NT2/D1 (cell line): Measurements from ENCODE around the gene IQSEC3.
A peak's percentile ranks its signal among the peaks of the same experiment; 100 is the strongest.

ENCODE experiments used
- DNase-seq: peaks from one replicate; pipeline ENCODE4 v3.0.0-alpha.2; 2011; ENCODE audit warnings: low read depth, low spot score
- H3K27me3 ChIP-seq: 2 replicates; pipeline ENCODE4 v1.6.0; 2011; ENCODE audit warnings: mild to moderate bottlenecking; ENCODE audit not compliant: insufficient read length, insufficient read depth
- H3K36me3 ChIP-seq: 2 replicates; pipeline ENCODE4 v1.6.1; 2011; ENCODE audit warnings: mild to moderate bottlenecking, low read length, mixed read lengths; ENCODE audit not compliant: insufficient read depth, insufficient read length
- H3K4me1 ChIP-seq: 2 replicates; pipeline ENCODE4 v1.5.1; 2011; ENCODE audit not compliant: insufficient read depth, insufficient read length
- H3K4me3 ChIP-seq: 2 replicates; pipeline ENCODE4 v1.5.1; 2011; ENCODE audit warnings: low read depth; ENCODE audit not compliant: insufficient read length
- H3K9ac ChIP-seq: 2 replicates; pipeline ENCODE4 v1.6.0; 2011; ENCODE audit warnings: low read depth; ENCODE audit not compliant: insufficient read length
- H3K9me3 ChIP-seq: 2 replicates; pipeline ENCODE4 v1.5.1; 2011; ENCODE audit warnings: mild to moderate bottlenecking, low read length; ENCODE audit not compliant: insufficient read depth
- SUZ12 ChIP-seq: IDR thresholded peaks from 2 replicates; pipeline ENCODE4 v1.6.1; 2011; ENCODE audit not compliant: insufficient read length, insufficient read depth; ENCODE audit errors: extremely low read depth
- YY1 ChIP-seq: IDR thresholded peaks from 2 replicates; pipeline ENCODE4 v1.6.1; 2011; ENCODE audit not compliant: insufficient read length, insufficient read depth
- ZNF274 ChIP-seq: IDR thresholded peaks from 2 replicates; pipeline ENCODE4 v1.6.1; 2011; ENCODE audit warnings: mild to moderate bottlenecking, low read depth, low read length

The IQSEC3 gene

DNA sequence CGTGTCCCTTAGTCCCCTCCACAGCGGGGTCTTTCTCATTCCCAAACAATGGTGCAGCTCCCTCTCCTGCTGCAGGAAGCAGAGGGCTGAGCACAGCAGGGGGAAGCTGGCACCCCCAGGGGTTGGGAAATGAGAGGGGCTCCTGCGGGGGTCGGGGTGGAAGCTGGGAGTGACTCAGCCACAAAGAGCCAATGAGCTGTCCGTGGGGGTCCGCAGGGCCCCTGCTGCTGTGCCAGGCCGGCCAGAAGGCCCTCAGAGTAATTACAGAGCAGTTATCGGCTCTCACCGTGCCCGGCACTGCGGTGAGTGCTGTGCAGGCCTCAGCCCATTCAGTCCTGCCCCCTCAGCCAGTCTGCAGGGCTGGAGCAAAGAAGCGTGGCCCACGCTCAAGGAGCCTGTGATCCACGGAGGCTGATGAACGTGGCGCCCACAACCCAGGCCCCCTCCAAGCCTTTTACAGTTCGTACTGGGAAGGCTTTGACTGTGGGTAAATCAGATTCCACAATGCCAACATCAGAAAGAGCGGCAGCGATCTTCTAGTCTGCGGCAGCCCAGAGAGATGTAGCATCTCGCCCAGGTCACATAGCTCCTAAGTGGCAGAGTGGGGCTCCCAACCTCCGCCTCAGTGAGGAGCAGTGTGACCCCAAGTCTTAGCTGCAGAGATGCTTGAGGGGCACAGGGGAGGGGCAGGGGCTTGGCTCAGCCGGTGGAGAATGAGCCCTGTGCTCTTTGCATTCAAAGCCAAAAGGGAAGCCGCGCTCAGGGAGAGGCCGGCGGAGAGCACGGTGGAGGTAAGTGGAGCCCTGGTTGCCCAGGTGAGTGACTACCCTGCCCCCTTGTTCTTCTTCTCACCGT is 104.0 kb downstream of the IQSEC3 start:
- no peak for DNase-seq
- H3K9ac ChIP-seq = no peak overlapping the region
- peaks cover 74% of the 10 kb centered on the region for H3K4me1 ChIP-seq
- no peaks in the 10 kb centered on the region for H3K27me3 ChIP-seq
- H3K4me3 ChIP-seq = no peak overlapping the region
- no peaks in the 10 kb centered on the region for H3K36me3 ChIP-seq
- H3K9me3 ChIP-seq = no peaks in the 10 kb centered on the region
- TF ChIP-seq YY1 (no peak), SUZ12 (no peak), ZNF274 (no peak)

DNA sequence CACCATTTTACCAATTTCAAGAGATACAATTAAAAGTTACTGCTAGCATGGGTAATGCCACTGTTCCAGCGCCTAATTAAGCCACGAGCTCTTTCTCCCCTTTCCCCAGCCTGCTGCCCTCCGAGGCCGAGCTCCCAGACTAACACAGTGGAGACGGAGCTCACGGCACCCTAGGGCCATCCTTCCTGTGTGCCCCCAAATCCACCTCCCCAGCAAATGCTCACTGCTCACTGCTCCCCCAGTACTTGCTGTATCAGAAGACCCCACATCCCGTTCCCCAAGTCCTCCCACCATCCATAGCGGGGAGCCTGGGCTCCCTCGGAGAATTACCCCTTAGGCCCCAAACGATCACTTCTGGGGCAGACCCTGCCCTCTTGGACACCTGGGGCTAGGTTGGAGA is 104.7 kb downstream of the IQSEC3 start:
- no peak for DNase-seq
- H3K4me3 ChIP-seq = no peak overlapping the region
- TF ChIP-seq YY1 = no peak
- TF ChIP-seq SUZ12 = no peak
- no peak for TF ChIP-seq ZNF274
- H3K27me3 ChIP-seq = no peaks in the 10 kb centered on the region
- peaks cover 79% of the 10 kb centered on the region for H3K4me1 ChIP-seq
- H3K36me3 ChIP-seq = no peaks in the 10 kb centered on the region
- no peaks in the 10 kb centered on the region for H3K9me3 ChIP-seq
- H3K9ac ChIP-seq = no peak overlapping the region

GRCh38 chr12:171743-172676 is 105.4 kb downstream of the IQSEC3 start:
- no peak for DNase-seq
- peaks cover 82% of the 10 kb centered on the region for H3K4me1 ChIP-seq
- H3K27me3 ChIP-seq = no peaks in the 10 kb centered on the region
- TF ChIP-seq ZNF274 = no peak
- no peak for TF ChIP-seq YY1
- TF ChIP-seq SUZ12 = no peak
- H3K9me3 ChIP-seq = no peaks in the 10 kb centered on the region
- no peak overlapping the region for H3K4me3 ChIP-seq
- no peak overlapping the region for H3K9ac ChIP-seq
- H3K36me3 ChIP-seq = no peaks in the 10 kb centered on the region

GRCh38 chr12:172732-173161 is 106.2 kb downstream of the IQSEC3 start:
- H3K9ac ChIP-seq = peak overlapping the region; percentile 23
- no peaks in the 10 kb centered on the region for H3K27me3 ChIP-seq
- no peak for DNase-seq
- no peak overlapping the region for H3K4me3 ChIP-seq
- no peak for TF ChIP-seq YY1
- H3K9me3 ChIP-seq = no peaks in the 10 kb centered on the region
- H3K36me3 ChIP-seq = no peaks in the 10 kb centered on the region
- H3K4me1 ChIP-seq = peaks cover 84% of the 10 kb centered on the region

DNA sequence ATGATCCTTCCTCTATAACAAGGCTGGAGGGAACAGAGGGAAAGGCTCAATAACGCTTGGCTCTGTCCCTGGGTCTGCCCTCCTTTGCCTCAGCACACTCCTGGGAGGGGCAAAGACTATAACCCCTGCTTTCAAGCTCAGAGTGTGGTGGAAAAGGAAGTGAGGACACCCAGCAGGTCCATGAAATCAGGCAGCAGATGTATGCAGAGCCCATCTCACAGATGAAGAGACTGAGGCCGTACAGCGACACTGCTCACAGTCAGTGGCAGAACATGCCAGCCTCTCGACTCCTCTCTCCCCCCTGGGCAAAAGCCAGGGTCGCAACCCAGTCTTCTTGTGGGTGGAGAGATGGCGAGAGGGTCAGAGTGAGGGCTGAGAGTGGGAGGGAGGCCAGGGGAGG is 107.6 kb downstream of the IQSEC3 start:
- Histone ChIP-seq H3K36me3 (no peaks in the 10 kb centered on the region), H3K27me3 (no peaks in the 10 kb centered on the region), H3K9ac (peak overlapping the region; percentile 1), H3K4me1 (peaks cover 87% of the 10 kb centered on the region), H3K4me3 (no peak overlapping the region), H3K9me3 (no peaks in the 10 kb centered on the region)
- TF ChIP-seq ZNF274 (no peak), YY1 (no peak), SUZ12 (no peak)
- no peak for DNase-seq

DNA sequence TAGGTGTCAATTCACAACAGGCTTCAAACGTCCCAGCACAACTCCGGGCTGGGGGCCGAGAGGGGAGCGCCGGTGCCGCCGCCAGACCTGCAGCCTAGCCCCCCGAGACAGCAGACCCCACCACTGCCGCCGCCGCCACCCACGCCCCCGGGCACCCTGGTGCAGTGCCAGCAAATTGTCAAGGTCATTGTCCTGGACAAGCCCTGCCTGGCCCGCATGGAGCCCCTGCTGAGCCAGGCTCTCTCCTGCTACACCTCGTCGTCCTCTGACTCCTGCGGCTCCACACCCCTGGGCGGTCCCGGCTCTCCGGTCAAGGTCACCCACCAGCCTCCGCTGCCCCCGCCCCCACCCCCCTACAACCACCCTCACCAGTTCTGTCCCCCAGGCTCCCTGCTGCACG is 108.0 kb downstream of the IQSEC3 start:
- no peaks in the 10 kb centered on the region for H3K9me3 ChIP-seq
- no peak overlapping the region for H3K4me3 ChIP-seq
- peaks cover 84% of the 10 kb centered on the region for H3K4me1 ChIP-seq
- no peaks in the 10 kb centered on the region for H3K36me3 ChIP-seq
- TF ChIP-seq SUZ12 (no peak), ZNF274 (no peak), YY1 (no peak)
- DNase-seq = no peak
- H3K27me3 ChIP-seq = no peaks in the 10 kb centered on the region
- H3K9ac ChIP-seq = peak overlapping the region; percentile 1

DNA sequence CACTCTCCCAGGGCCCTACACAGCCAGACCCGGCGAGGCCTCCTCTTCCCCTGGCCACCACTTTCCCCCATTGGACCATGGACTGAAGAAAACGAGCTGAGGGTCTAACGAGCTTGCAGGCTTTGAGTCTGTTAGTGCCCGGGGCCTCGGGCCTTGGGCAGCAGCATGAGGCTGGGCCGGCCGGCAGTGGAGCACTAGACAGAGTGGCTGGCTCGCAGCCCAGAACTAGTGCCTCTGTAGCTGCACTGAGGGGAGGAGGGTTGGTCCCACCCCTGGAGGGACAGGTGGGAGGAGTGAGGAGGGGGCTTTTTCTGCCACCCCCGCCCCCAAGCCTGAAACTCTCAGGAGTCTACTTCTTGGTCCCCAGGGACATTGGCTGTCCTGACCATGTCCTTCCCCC is 108.7 kb downstream of the IQSEC3 start:
- DNase-seq = no peak
- Histone ChIP-seq H3K9ac (peak overlapping the region; percentile 57), H3K4me1 (peaks cover 80% of the 10 kb centered on the region), H3K4me3 (no peak overlapping the region), H3K9me3 (no peaks in the 10 kb centered on the region), H3K36me3 (no peaks in the 10 kb centered on the region), H3K27me3 (no peaks in the 10 kb centered on the region)
- no peak for TF ChIP-seq YY1
- no peak for TF ChIP-seq SUZ12
- TF ChIP-seq ZNF274 = no peak
